H9 (cell line): ENCODE data around the gene PFKL. TPM values are rescaled to one million over a fixed set of nuclear protein-coding genes. Genes with fewer than 3 reads are reported as not detected.

Source experiments
- DNase-seq: peaks from one replicate; pipeline ENCODE4 v3.0.0-alpha.2; 2017
- H2AFZ ChIP-seq: one replicate; pipeline ENCODE4 v1.6.1; 2013; ENCODE audit warnings: mild to moderate bottlenecking, low read length, control low read depth, moderate library complexity
- H2AK5ac ChIP-seq: 2 replicates; pipeline ENCODE4 v1.6.1; 2013; ENCODE audit warnings: low read length, control low read depth, mixed read lengths; ENCODE audit not compliant: insufficient read length
- H2BK120ac ChIP-seq: one replicate; pipeline ENCODE4 v1.6.1; 2013; ENCODE audit warnings: low read depth, mild to moderate bottlenecking, low read length, control low read depth, inconsistent platforms; ENCODE audit not compliant: poor library complexity, severe bottlenecking
- H2BK12ac ChIP-seq: 2 replicates; pipeline ENCODE4 v1.6.1; 2013; ENCODE audit warnings: low read length, control low read depth, mixed read lengths, low read depth; ENCODE audit not compliant: insufficient read length
- H2BK15ac ChIP-seq: 2 replicates; pipeline ENCODE4 v1.6.1; 2013; ENCODE audit warnings: low read depth, low read length, control low read depth
- H2BK20ac ChIP-seq: one replicate; pipeline ENCODE4 v1.6.1; 2013; ENCODE audit warnings: low read depth, mild to moderate bottlenecking, low read length, control low read depth, inconsistent platforms; ENCODE audit not compliant: poor library complexity, severe bottlenecking
- H2BK5ac ChIP-seq: 2 replicates; pipeline ENCODE4 v1.6.1; 2013; ENCODE audit warnings: low read length, control low read depth, mixed read lengths; ENCODE audit not compliant: insufficient read length
- H3K14ac ChIP-seq: 2 replicates; pipeline ENCODE4 v1.6.1; 2013; ENCODE audit warnings: low read length, control low read depth; ENCODE audit not compliant: insufficient read depth
- H3K18ac ChIP-seq: 2 replicates; pipeline ENCODE4 v1.6.1; 2013; ENCODE audit warnings: low read depth, mild to moderate bottlenecking, mixed read lengths, low read length, control low read depth; ENCODE audit not compliant: insufficient read length
- H3K23ac ChIP-seq: 2 replicates; pipeline ENCODE4 v1.6.1; 2013; ENCODE audit warnings: low read length, control low read depth, mixed read lengths, low read depth; ENCODE audit not compliant: insufficient read length
- H3K23me2 ChIP-seq: 2 replicates; pipeline ENCODE4 v1.6.1; 2013; ENCODE audit warnings: low read depth, mild to moderate bottlenecking, mixed read lengths, low read length, control low read depth; ENCODE audit not compliant: insufficient read length, poor library complexity, severe bottlenecking
- H3K27ac ChIP-seq: 2 replicates; pipeline ENCODE4 v1.5.1; 2013; ENCODE audit warnings: low read length, control low read depth, mixed read lengths, low read depth; ENCODE audit not compliant: insufficient read length
- H3K27me3 ChIP-seq: 2 replicates; pipeline ENCODE4 v1.6.1; 2013; ENCODE audit warnings: low read length, control low read depth, inconsistent platforms; ENCODE audit not compliant: insufficient read depth
- H3K4ac ChIP-seq: 2 replicates; pipeline ENCODE4 v1.6.1; 2013; ENCODE audit warnings: low read depth, mild to moderate bottlenecking, control low read depth, inconsistent platforms, low read length, moderate library complexity
- H3K4me1 ChIP-seq: 2 replicates; pipeline ENCODE4 v1.6.1; 2013; ENCODE audit warnings: low read length, control low read depth, inconsistent platforms; ENCODE audit not compliant: insufficient read depth
- H3K4me2 ChIP-seq: 2 replicates; pipeline ENCODE4 v1.6.1; 2013; ENCODE audit warnings: low read length, control low read depth, mixed read lengths; ENCODE audit not compliant: insufficient read length, insufficient read depth
- H3K56ac ChIP-seq: 2 replicates; pipeline ENCODE4 v1.6.1; 2013; ENCODE audit warnings: low read depth, mild to moderate bottlenecking, mixed read lengths, low read length, control low read depth; ENCODE audit not compliant: insufficient read length
- H3K79me1 ChIP-seq: 2 replicates; pipeline ENCODE4 v1.6.1; 2013; ENCODE audit warnings: low read depth, mild to moderate bottlenecking, moderate library complexity, low read length, control low read depth, inconsistent platforms; ENCODE audit not compliant: insufficient read depth, poor library complexity, severe bottlenecking
- H3K79me2 ChIP-seq: 2 replicates; pipeline ENCODE4 v1.6.1; 2013; ENCODE audit warnings: low read length, control low read depth, inconsistent platforms; ENCODE audit not compliant: insufficient read depth
- H3K9ac ChIP-seq: 2 replicates; pipeline ENCODE4 v1.6.1; 2013; ENCODE audit warnings: low read length, control low read depth, mixed read lengths; ENCODE audit not compliant: insufficient read length; ENCODE audit errors: extremely low read depth
- H3K9me3 ChIP-seq: one replicate; pipeline ENCODE4 v1.6.1; 2013; ENCODE audit warnings: low read depth, low read length, inconsistent platforms; ENCODE audit not compliant: control insufficient read depth
- H3T11ph ChIP-seq: one replicate; pipeline ENCODE4 v1.6.1; 2013; ENCODE audit warnings: mild to moderate bottlenecking, low read length, control low read depth, inconsistent platforms
- H4K20me1 ChIP-seq: one replicate; pipeline ENCODE4 v1.6.1; 2013; ENCODE audit not compliant: control insufficient read depth, insufficient read length, insufficient read depth
- H4K5ac ChIP-seq: 2 replicates; pipeline ENCODE4 v1.6.1; 2013; ENCODE audit warnings: low read depth, mild to moderate bottlenecking, mixed read lengths, low read length, control low read depth; ENCODE audit not compliant: insufficient read length
- H4K8ac ChIP-seq: replicated peaks from 2 replicates; pipeline ENCODE4 v1.6.1; 2013; ENCODE audit warnings: low read length, control low read depth, mixed read lengths, low read depth; ENCODE audit not compliant: insufficient read length
- H4K91ac ChIP-seq: 2 replicates; pipeline ENCODE4 v1.6.1; 2013; ENCODE audit warnings: low read depth, mild to moderate bottlenecking, moderate library complexity, mixed read lengths, low read length, control low read depth; ENCODE audit not compliant: insufficient read length
- H3K27ac Mint-ChIP-seq, 3 experiments: 2 replicates in 2 of 3; 3 replicates in 1 of 3; pipeline ENCODE4 v1.8.0; 2020 to 2021; ENCODE audit warnings: mixed read lengths in 3 of 3, mild to moderate bottlenecking in 1 of 3, moderate library complexity in 1 of 3
- H3K27me3 Mint-ChIP-seq: 2 replicates; pipeline ENCODE4 v1.8.0; 2021; ENCODE audit warnings: low read depth, mild to moderate bottlenecking, moderate library complexity, mixed read lengths
- H3K36me3 Mint-ChIP-seq, 3 experiments: 2 replicates in 2 of 3; 3 replicates in 1 of 3; pipeline ENCODE4 v1.8.0; 2020 to 2021; ENCODE audit warnings: low read depth in 3 of 3, mixed read lengths in 3 of 3; ENCODE audit not compliant: insufficient read depth in 1 of 3
- H3K4me1 Mint-ChIP-seq, 2 experiments: 2 replicates each; pipeline ENCODE4 v1.8.0; 2020; ENCODE audit warnings: mixed read lengths in 2 of 2
- H3K4me3 Mint-ChIP-seq, 2 experiments: 2 replicates in 1 of 2; 3 replicates in 1 of 2; pipeline ENCODE4 v1.8.0; 2020 to 2021; ENCODE audit warnings: mild to moderate bottlenecking in 2 of 2, mixed read lengths in 2 of 2, moderate library complexity in 1 of 2
- H3K9me3 Mint-ChIP-seq, 2 experiments: 2 replicates in 1 of 2; 3 replicates in 1 of 2; pipeline ENCODE4 v1.8.0; 2020; ENCODE audit warnings: mild to moderate bottlenecking in 2 of 2, mixed read lengths in 2 of 2, moderate library complexity in 1 of 2
- WGBS: extraction: QIAGEN DNeasy Blood & Tissue Kit; methylation state at CpG from one replicate; pipeline ENCODE4 v1.1.7; 2013; ENCODE audit warnings: missing lambda C conversion rate, low lambda C conversion rate, mixed read lengths; ENCODE audit not compliant: insufficient read length; ENCODE audit errors: extremely low coverage; 5-methylcytosine and 5-hydroxymethylcytosine counted together
- total RNA-seq: library from RNA; stranded (reverse); gene quantifications from 2 replicates; pipeline ENCODE4 v1.2.1, GENCODE V29; 2021
- TF ChIP-seq, protein P1 (sequence below): fragments of 200-600 bp; sonication (generic); conservative IDR thresholded peaks from 3 replicates; pipeline ENCODE4 v1.8.0; 2021; ENCODE audit warnings: antibody characterized with exemption, mild to moderate bottlenecking

PFKL gene
- total RNA-seq, 1 experiment from 2014 or later, result 107 TPM

DNA sequence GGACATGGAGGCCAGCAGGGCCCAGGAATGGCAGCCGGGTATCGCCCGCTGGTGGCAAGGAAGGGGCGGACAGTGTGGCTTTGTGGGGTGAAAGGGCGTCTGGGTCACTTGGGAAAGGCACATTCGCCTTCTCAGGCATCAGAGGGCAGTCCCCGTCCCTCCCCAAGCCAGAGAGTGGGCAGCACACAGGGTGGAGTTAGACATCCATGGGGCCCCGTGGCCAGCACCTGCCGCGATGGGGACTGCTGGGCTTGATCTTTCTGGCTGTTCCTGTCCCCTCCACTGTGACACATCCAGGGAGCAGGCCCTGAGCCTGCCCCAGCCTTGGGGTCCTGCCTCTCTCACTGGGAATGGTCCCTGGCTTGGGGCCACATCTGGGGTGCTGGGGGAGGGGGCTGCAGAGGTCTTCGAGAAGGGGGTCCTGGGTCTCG, 49.6 kb downstream of the PFKL start:
- H3K9me3 Mint-ChIP-seq, result no peaks in the 10 kb centered on the region
- no peak overlapping the region for H3K9ac ChIP-seq
- H2AK5ac ChIP-seq, result no peak overlapping the region
- H2BK12ac ChIP-seq, result no peak overlapping the region
- no peak overlapping the region for H3K56ac ChIP-seq
- H2BK5ac ChIP-seq, result no peak overlapping the region
- H3K27me3 Mint-ChIP-seq, result peaks cover 5% of the 10 kb centered on the region
- no peak overlapping the region for H4K91ac ChIP-seq
- H2BK20ac ChIP-seq, result no peak overlapping the region
- no peak overlapping the region for H2BK120ac ChIP-seq
- no peak for DNase-seq
- no peak overlapping the region for H4K8ac ChIP-seq
- no peak overlapping the region for H3K4me3 Mint-ChIP-seq
- no peaks in the 10 kb centered on the region for H3K79me2 ChIP-seq
- no peak overlapping the region; the same call in 1 of the 2 replicates for H3K14ac ChIP-seq
- no peak overlapping the region for H4K5ac ChIP-seq
- no peak overlapping the region for H2BK15ac ChIP-seq
- H3K4me1 Mint-ChIP-seq, result peaks cover 6 to 7% of the 10 kb centered on the region in 2 experiments
- no peaks in the 10 kb centered on the region for H3K23me2 ChIP-seq
- no peaks in the 10 kb centered on the region for H3K4me1 ChIP-seq
- no peaks in the 10 kb centered on the region for H3K27me3 ChIP-seq
- H2AFZ ChIP-seq, result no peak overlapping the region
- no peaks in the 10 kb centered on the region for H3K79me1 ChIP-seq
- H3K4me2 ChIP-seq, result no peak overlapping the region
- no peaks in the 10 kb centered on the region for H3K36me3 Mint-ChIP-seq
- H4K20me1 ChIP-seq, result no peaks in the 10 kb centered on the region
- H3K9me3 ChIP-seq, result no peaks in the 10 kb centered on the region
- no peak overlapping the region for H3T11ph ChIP-seq
- no peak overlapping the region for H3K23ac ChIP-seq
- H3K18ac ChIP-seq, result no peak overlapping the region
- TF ChIP-seq, protein P1, sequence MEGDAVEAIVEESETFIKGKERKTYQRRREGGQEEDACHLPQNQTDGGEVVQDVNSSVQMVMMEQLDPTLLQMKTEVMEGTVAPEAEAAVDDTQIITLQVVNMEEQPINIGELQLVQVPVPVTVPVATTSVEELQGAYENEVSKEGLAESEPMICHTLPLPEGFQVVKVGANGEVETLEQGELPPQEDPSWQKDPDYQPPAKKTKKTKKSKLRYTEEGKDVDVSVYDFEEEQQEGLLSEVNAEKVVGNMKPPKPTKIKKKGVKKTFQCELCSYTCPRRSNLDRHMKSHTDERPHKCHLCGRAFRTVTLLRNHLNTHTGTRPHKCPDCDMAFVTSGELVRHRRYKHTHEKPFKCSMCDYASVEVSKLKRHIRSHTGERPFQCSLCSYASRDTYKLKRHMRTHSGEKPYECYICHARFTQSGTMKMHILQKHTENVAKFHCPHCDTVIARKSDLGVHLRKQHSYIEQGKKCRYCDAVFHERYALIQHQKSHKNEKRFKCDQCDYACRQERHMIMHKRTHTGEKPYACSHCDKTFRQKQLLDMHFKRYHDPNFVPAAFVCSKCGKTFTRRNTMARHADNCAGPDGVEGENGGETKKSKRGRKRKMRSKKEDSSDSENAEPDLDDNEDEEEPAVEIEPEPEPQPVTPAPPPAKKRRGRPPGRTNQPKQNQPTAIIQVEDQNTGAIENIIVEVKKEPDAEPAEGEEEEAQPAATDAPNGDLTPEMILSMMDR, result no peak
- no CpG with 5 or more reads among the region's 12 CpGs for WGBS
- H3K4ac ChIP-seq, result no peak overlapping the region
- H3K27ac Mint-ChIP-seq, result peak overlapping the region in 1 of 3 experiments; percentile 65; a peak in 1 of 7 replicates
- no peak overlapping the region for H3K27ac ChIP-seq
